PC-9 (cell line): ENCODE measurements around the gene GJD2. TPM values are rescaled to one million over a fixed set of nuclear protein-coding genes. Genes with fewer than 3 reads are reported as not detected.

ENCODE experiments used
- Bru-seq: library from RNA; stranded (reverse); fragments of 400-500 nt; gene quantifications from one replicate; lab custom pipeline; 2021; lab: Mats Ljungman, UMichigan
- BruChase-seq, 2 experiments: library from RNA; stranded (reverse); fragments of 400-500 nt; gene quantifications; one replicate each; lab custom pipeline; 2021; lab: Mats Ljungman, UMichigan
- BruUV-seq: library from RNA; stranded (reverse); fragments of 400-500 nt; replicated peaks from 2 replicates; lab custom pipeline; 2021; lab: Mats Ljungman, UMichigan
- CTCF ChIA-PET: fragments of 300-600 bp; sonication (Branson Sonifier 250); formaldehyde crosslinking; loops from one replicate; lab custom pipeline; 2022; ENCODE audit warnings: antibody characterized with exemption; lab: Charles Lee
- POLR2A ChIA-PET: fragments of 300-600 bp; sonication (Branson Sonifier 250); formaldehyde crosslinking; loops from one replicate; lab custom pipeline; 2022; ENCODE audit warnings: antibody characterized with exemption; ENCODE audit not compliant: unreplicated experiment; lab: Charles Lee
- DNase-seq, 2 experiments: peaks; one replicate each; pipeline versions ENCODE4 v3.0.0 to v3.0.0-alpha.2; 2015 to 2022; ENCODE audit warnings: mixed read lengths in 1 of 2
- H2AFZ ChIP-seq: fragments of 200-600 bp; sonication (generic); 2 replicates; pipeline ENCODE4 v1.8.1; 2017; ENCODE audit warnings: antibody characterized with exemption
- H3F3A ChIP-seq: fragments of 200-600 bp; sonication (generic); 2 replicates; pipeline ENCODE4 v1.8.1; 2017; ENCODE audit warnings: antibody characterized with exemption, mild to moderate bottlenecking, low read depth; ENCODE audit not compliant: insufficient read depth
- H3K27ac ChIP-seq: fragments of 200-600 bp; sonication (generic); 2 replicates; pipeline ENCODE4 v1.6.1; 2016; ENCODE audit warnings: mixed run types
- H3K27me3 ChIP-seq: fragments of 200-600 bp; sonication (generic); 2 replicates; pipeline ENCODE4 v1.6.1; 2016; ENCODE audit warnings: low read depth, mixed run types; ENCODE audit not compliant: insufficient read depth
- H3K36me3 ChIP-seq: fragments of 200-600 bp; sonication (generic); 2 replicates; pipeline ENCODE4 v1.6.1; 2016; ENCODE audit warnings: low read depth, mixed run types
- H3K4me1 ChIP-seq: fragments of 200-600 bp; sonication (generic); replicated peaks from 2 replicates; pipeline ENCODE4 v1.6.1; 2016; ENCODE audit warnings: mixed run types; ENCODE audit not compliant: insufficient read depth
- H3K4me2 ChIP-seq: fragments of 200-600 bp; sonication (generic); 2 replicates; pipeline ENCODE4 v1.6.1; 2017; ENCODE audit warnings: mixed run types
- H3K4me3 ChIP-seq: fragments of 200-600 bp; sonication (generic); 2 replicates; pipeline ENCODE4 v1.6.1; 2016; ENCODE audit warnings: mixed run types
- H3K79me2 ChIP-seq: fragments of 200-600 bp; sonication (generic); 2 replicates; pipeline ENCODE4 v1.6.1; 2017; ENCODE audit warnings: low read depth, mixed run types
- H3K9me2 ChIP-seq: fragments of 200-600 bp; sonication (generic); 2 replicates; pipeline ENCODE4 v1.8.1; 2017; ENCODE audit warnings: mild to moderate bottlenecking; ENCODE audit not compliant: insufficient read depth
- H3K9me3 ChIP-seq: fragments of 200-600 bp; sonication (generic); 2 replicates; pipeline ENCODE4 v1.8.1; 2016; ENCODE audit warnings: low read depth; ENCODE audit not compliant: insufficient read depth
- H4K20me1 ChIP-seq: fragments of 200-600 bp; sonication (generic); 2 replicates; pipeline ENCODE4 v1.8.1; 2017; ENCODE audit not compliant: insufficient read depth
- CTCF ChIP-seq: fragments of 200-600 bp; sonication (generic); conservative IDR thresholded peaks from 2 replicates; pipeline ENCODE4 v1.6.1; 2017; ENCODE audit warnings: mixed run types, antibody characterized with exemption, mild to moderate bottlenecking, moderate library complexity
- EZH2 ChIP-seq: fragments of 200-600 bp; sonication (generic); IDR thresholded peaks from 2 replicates; pipeline ENCODE4 v1.8.0; 2017; ENCODE audit warnings: antibody characterized with exemption, low read depth
- intact Hi-C: fragments of 100-400 bp; cut with micrococcal nuclease; formaldehyde crosslinking; loops from one replicate; pipeline ENCODE4 v1.10.0; 2022; ENCODE audit not compliant: unreplicated experiment
- long read RNA-seq: library from polyadenylated mRNA; stranded (forward); transcript quantifications from one replicate; pipeline ENCODE4 v2.0.0, GENCODE V29; 2022
- total RNA-seq: library from RNA; stranded (reverse); gene quantifications from 2 replicates; pipeline ENCODE4 v1.2.3, GENCODE V29; 2021

Gene GJD2
- not detected in 2 replicates for total RNA-seq
- not detected for Bru-seq, nascent RNA
- not detected for BruChase-seq, experiment 1, labeled RNA remaining after a 2-hour chase
- not detected for BruChase-seq, experiment 2, labeled RNA remaining after a 6-hour chase
- long read RNA-seq = 0 reads

GRCh38 chr15:34754674-34755418, at the start of gene GJD2:
TSS of gene GJD2 (minus strand) at chr15:34754998. CDS start at chr15:34754488, 510 bp downstream.
- Histone ChIP-seq H3K36me3 (no peaks in the 10 kb centered on the region), H2AFZ (no peak within 1 kb of the TSS), H3K4me1 (no peaks in the 10 kb centered on the region), H3K79me2 (no peaks in the 10 kb centered on the region), H3F3A (no peaks in the 10 kb centered on the region), H4K20me1 (no peaks in the 10 kb centered on the region; the same call in 1 of the 2 replicates), H3K4me2 (no peak within 1 kb of the TSS), H3K9me3 (no peaks in the 10 kb centered on the region), H3K4me3 (no peak within 1 kb of the TSS), H3K9me2 (no peaks in the 10 kb centered on the region), H3K27me3 (peaks cover 44% of the 10 kb centered on the region), H3K27ac (no peak within 1 kb of the TSS)
- no peak for DNase-seq
- POLR2A ChIA-PET = no interaction called here
- TF ChIP-seq CTCF (no peak), EZH2 (no peak)
- no TSS peak for BruUV-seq
- CTCF ChIA-PET = no interaction called here
- intact Hi-C loops = no loop called here

GRCh38 chr15:34804113-34804512, 49.3 kb upstream of the GJD2 start:
- no TSS peak for BruUV-seq
- Histone ChIP-seq H2AFZ (no peak overlapping the region), H3K4me2 (no peak overlapping the region), H3K27ac (no peak overlapping the region), H3K79me2 (no peaks in the 10 kb centered on the region), H3K4me3 (no peak overlapping the region), H3K9me3 (no peaks in the 10 kb centered on the region), H4K20me1 (no peaks in the 10 kb centered on the region), H3K27me3 (no peaks in the 10 kb centered on the region), H3K4me1 (no peaks in the 10 kb centered on the region), H3K36me3 (no peaks in the 10 kb centered on the region), H3K9me2 (no peaks in the 10 kb centered on the region), H3F3A (no peaks in the 10 kb centered on the region)
- DNase-seq = no peak
- ChIA-PET POLR2A (no interaction called here), CTCF (no interaction called here)
- intact Hi-C loops = no loop called here
- TF ChIP-seq EZH2 (no peak), CTCF (no peak)

GRCh38 chr15:34802803-34803750, 48.3 kb upstream of the GJD2 start:
- no peaks in the 10 kb centered on the region for H3K79me2 ChIP-seq
- intact Hi-C loops = no loop called here
- H3K4me3 ChIP-seq = no peak overlapping the region
- no peaks in the 10 kb centered on the region for H3K27me3 ChIP-seq
- no peak overlapping the region for H3K4me2 ChIP-seq
- TF ChIP-seq EZH2 (no peak), CTCF (no peak)
- no peaks in the 10 kb centered on the region for H3K9me2 ChIP-seq
- H3K4me1 ChIP-seq = no peaks in the 10 kb centered on the region
- no peaks in the 10 kb centered on the region for H4K20me1 ChIP-seq
- ChIA-PET POLR2A (interaction anchor here (0.6 kb wide), 2 partner anchors 9 to 382 kb away, joined by 3 to 12 read pairs; no protein-coding TSS in a partner anchor), CTCF (no interaction called here)
- H3K9me3 ChIP-seq = no peaks in the 10 kb centered on the region
- H3K27ac ChIP-seq = no peak overlapping the region
- DNase-seq = no peak
- no TSS peak for BruUV-seq
- H3F3A ChIP-seq = no peaks in the 10 kb centered on the region
- no peak overlapping the region for H2AFZ ChIP-seq
- no peaks in the 10 kb centered on the region for H3K36me3 ChIP-seq
